ENCODE data around the gene NBPF8.
"Not testable (repeated sequence)": the region's sequence is repeated elsewhere in the genome, so short reads cannot be mapped to it uniquely, and the experiment has no call there.

The NBPF8 gene

GRCh38 chr1:120414911-120415480 is at the start of gene NBPF8:
Gene NBPF8, plus strand, starts transcription at chr1:120415035. Its CDS starts 21,488 bp downstream, at chr1:120436523.
- DNase-seq: peak; percentile 76

GRCh38 chr1:120367709-120368108 is 47.1 kb upstream of the NBPF8 start:
- DNase-seq: not testable (repeated sequence)

- DNase-seq: not testable (repeated sequence)
Observed at GRCh38 chr1:120386651-120387050, 28.2 kb upstream of the NBPF8 start.

DNA sequence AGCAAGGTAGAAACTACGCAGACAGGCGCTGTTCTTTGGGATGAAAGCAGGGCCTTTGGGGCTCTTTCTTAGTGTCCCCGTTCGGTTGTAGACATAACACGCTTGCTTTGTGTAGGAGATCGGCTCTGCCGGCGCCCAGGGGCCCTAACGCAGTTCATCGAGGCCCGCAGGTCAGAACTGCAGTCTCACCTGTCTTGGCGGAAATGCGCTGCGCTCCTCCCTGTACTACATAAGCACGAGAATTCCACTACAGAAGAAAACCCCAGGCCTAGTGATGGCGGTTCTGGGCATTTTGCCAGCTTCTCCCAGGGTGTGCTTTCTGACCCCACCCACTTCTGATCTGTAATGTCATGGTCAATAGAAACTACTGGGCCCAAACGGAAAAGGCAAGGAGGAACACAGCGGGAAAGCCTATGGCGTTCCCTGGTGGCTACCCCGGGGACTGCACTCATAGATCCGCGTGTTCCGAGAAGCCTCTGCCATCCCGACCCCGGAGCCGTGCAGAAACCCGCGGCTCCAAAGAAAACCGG is 26.2 kb upstream of the NBPF8 start:
- DNase-seq: peak; percentile 22

GRCh38 chr1:120391365-120391764 is 23.5 kb upstream of the NBPF8 start:
- DNase-seq: not testable (repeated sequence)

DNA sequence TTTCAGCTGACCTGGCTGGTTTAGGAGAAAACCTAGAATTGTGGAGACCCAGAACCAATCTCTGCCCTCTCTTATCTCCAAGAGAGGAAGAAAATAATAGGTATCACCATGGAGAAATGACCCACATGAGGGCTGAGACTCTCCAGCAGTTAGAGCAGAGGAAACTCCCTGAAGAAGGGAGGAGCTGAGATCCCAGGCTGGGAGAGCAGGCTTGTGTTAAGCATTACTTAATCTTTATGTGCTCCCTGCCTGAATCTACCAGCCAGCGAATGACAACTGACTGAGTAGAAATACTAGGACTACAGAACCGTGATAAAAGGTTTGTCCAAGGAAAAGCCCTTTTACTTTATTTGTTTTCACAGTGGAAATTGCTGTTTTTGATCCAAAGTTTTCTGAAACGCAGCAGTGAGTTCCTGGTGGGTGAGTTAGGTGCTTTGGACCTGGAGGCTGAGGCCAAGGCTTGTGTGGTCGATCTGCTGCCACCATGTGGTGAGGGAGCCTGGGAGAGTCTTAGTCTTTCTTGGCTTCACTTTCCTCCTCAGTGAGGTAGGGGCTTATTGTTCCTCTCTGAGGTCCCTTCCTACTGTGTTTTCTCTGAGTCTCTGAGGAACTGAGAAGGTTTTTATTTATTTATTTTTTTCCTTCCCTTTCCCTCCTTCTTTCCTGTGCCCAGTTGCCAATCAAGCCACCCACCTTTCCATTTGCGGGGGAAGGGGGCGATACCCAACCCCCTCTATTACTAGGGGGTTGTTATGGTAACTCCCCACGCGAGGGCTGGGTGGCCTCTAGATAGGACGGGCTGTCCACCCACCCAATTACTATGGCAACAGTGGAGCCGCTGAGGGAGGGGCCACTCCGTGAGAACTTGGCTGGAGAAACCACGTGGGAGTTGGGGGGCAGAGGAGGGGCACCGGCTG is 21.3 kb upstream of the NBPF8 start:
- not testable (repeated sequence) for DNase-seq

- not testable (repeated sequence) for DNase-seq
Observed at GRCh38 chr1:120405348-120405747, 9.5 kb upstream of the NBPF8 start.

DNA sequence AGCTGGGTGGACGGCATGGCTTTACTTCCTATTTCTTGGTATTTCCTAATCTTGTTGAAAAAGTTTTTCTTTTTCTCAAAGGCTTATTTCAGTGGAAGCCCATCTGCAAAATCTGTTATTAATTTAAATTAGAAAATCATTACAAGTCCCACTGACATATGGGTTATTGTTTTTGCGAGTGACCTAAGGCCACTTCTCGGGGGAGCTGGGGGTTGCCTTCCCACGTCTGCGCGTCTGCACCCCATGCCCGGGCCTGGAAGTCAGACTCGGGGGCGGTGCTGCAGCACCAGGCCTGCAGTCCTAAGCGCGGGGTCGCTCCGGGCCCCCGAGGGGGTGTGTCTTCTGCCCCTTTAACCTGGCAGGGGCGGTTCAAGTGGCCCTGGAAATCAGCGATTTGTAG is 384 bp upstream of the NBPF8 start:
- not testable (repeated sequence) for DNase-seq

DNA sequence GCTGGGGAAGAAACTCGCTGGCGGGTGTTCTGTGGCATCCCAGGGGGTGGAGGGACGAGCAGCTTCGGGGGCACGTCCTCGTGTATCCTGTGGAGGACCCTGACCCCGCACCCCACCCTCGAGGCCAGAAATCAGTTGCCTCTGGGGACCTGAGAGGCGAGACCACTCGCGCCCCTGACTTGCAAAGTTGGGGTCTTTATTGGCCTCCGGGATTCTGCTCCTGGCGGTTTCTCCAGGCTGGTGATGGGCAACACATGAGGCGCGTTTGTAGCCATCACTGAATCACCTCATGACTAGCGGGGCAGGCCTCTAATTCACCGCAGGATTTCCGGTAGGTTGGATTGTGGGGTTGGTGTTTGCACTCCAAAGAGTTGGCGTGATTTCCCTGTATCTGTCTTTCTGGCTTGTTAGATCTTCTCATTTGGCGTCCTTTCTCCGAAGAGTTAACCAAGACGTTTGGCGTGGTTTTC is 692 bp downstream of the NBPF8 start:
- peak; percentile 41 for DNase-seq

DNA sequence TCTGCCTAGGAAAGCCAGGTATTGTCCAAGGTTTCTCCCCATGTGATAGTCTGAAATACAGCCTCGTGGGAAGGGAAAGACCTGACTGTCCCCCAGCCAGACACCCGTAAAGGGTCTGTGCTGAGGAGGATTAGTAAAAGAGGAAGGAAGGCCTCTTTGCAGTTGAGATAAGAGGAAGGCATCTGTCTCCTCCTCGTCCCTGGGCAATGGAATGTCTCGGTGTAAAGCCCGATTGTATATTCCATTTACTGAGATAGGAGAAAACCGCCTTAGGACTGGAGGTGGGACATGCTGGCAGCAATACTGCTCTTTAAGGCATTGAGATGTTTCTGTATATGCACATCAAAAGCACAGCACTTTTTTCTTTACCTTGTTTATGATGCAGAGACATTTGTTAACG is 10.2 kb downstream of the NBPF8 start:
- not testable (repeated sequence) for DNase-seq

DNA sequence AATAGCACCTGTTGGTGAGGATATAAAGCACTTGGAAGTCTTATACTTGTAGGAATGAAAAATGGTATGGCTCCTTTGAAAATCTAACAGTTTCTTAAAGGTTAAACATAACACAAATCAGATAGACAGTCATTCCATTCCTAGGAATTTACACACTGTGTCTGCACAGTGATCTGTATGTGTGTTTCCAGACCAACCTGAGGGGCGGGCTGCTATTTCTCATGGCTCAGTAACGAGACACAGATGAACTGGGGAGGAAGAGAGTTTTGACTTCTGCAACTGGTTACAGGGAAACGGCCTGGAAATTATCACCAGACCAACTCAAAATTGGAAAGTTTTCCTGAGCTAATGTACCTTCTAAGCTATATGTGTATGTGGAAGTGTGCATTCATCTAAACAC is 16.8 kb downstream of the NBPF8 start:
- not testable (repeated sequence) for DNase-seq

- not testable (repeated sequence) for DNase-seq
Observed at GRCh38 chr1:120433831-120434230, 19.0 kb downstream of the NBPF8 start.

- DNase-seq: not testable (repeated sequence)
Observed at GRCh38 chr1:120449124-120449523, 34.3 kb downstream of the NBPF8 start.

Data from stimulated activated CD4-positive, alpha-beta T cell treated with anti-CD3 and anti-CD28 coated beads, Interleukin-1b, Interleukin-23, amount 100 ng/mL, for 48 hours (primary cell).